CD4-positive, alpha-beta T cell treated with Interleukin-15 for 4 hours (primary cell): ENCODE results near the gene SOBP.
"Not testable (repeated sequence)": the region's sequence is repeated elsewhere in the genome, so short reads cannot be mapped to it uniquely, and the experiment has no call there.

Source experiments
- DNase-seq: peaks from one replicate; pipeline ENCODE4 v3.0.0-alpha.2; 2020; ENCODE audit warnings: low spot score

Gene SOBP

DNA sequence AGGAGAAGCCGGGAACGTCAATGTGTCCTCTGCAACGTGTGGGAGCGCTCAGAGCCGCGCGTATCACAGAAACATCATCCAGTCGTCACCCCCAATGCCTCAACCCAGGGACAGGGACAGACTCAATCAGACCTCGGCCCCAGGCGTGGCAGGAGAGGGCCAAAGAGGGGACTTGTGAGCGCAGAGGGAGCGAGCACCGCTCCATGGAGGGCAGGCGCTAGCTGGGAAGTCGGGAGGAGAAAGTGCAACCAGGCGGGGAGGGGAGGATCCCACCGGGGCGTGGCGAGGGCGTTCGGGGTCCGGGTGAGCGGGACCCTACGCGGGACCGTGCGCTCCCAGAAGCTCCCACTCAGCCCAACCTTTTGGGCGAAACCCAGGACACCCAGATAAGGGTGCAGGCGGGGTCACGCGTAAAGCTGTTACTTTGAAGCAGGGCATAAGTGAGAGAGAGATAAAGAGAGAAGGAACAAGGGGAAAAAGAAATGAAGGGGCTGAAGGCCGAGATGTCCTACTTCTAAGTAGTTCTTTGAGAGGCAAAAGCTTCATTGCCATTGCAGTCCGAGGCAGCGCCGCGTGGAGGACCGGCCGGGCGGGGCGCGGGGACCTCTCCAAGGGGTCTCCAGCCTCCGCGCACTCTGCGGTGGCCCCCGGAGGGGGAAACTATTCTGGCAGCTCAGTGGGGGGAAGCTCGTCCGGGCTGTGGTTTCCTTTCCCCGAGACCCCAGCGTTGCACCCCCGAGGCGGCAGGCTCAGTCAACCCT, 862 bp upstream of the SOBP start:
- no peak for DNase-seq

- no peak for DNase-seq
These were observed 735 bp downstream of the SOBP start for GRCh38 chr6:107490566-107491137.

DNA sequence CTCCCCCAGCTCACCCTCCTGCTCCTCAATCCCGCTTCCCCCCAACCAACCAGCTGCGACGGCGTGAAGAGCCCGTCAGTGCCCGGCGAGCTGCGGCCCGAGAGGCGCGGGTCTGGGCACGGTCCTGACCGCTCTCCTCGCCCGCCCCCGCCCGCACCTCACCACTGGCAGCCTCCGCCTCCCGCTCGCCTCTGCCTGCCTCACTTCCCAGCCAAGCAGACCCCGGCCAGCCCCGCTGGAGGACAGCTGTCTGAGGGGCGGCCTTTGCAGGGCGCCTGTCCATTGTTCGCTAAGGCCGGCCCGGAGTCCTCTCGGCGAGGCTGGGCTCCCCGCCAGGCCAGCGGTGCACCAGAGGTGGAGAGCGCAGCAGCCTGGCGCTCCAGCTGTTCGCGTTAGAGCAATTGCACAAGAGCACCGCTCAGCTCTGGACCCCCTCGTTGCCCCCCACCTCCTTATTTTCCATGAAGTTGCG, 1.3 kb downstream of the SOBP start:
- DNase-seq: no peak

GRCh38 chr6:107491760-107492660, 2.1 kb downstream of the SOBP start:
- DNase-seq: no peak

GRCh38 chr6:107493158-107494057, 3.5 kb downstream of the SOBP start:
- DNase-seq: no peak

DNA sequence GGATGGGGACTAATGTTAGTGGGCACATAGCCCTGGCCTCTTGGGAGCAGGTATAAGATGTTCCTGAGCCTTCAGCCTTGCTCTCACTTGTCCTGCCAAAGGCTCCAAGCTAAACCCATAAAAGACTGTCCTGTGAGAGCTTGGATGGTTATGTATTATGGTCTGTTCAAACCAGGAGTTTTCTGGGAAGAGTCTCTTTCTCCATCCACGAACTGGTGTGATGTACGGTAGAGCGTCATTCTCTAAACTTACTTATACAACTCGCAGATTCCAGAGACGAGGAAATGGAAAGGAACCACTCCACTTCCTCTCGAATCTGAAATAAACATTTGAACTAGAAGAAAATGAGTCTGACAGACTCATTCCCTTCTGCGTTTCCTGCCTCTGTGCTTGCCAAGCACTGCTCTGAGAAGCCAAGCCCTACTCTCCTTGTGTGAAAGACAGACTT, 5.3 kb downstream of the SOBP start:
- no peak for DNase-seq

GRCh38 chr6:107495971-107496370, 6.1 kb downstream of the SOBP start:
- DNase-seq: no peak

GRCh38 chr6:107496892-107497684, 7.2 kb downstream of the SOBP start:
- no peak for DNase-seq

DNA sequence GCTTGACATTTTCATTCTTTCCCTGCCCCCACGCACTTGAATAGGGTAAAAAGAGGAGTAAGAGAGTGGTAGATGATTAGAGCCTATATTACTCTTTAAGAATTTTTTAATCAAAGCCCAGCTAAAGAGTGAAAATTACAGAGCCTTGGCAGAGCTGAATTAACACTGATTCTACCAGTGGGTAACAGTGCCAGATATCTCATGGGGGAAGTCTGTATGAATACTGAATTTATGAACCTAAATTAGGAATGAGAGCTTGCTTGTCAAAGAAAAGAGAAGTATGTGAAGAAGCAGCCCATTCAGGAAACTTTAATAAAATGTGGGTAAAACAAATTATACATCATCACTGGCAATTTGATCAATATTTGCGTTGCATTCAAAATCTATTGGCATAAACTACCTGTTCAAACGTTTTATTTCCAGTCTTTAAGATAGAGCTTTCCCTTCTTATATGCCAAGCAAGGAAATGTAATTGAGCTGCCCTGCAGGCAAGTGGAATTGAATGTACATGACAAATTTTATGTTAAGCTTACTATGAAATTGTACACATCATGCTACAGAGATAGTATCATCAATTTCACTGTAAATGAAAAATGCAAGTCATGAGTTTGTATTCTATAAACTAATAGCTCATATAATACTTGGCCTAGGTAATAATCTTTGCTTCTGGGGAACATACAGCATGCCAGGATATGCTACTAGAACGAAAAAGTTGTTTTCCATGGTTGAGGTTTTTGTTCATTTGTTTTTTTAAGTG, 14.5 kb downstream of the SOBP start:
- DNase-seq: no peak

- DNase-seq: no peak
These were observed 16.2 kb downstream of the SOBP start for GRCh38 chr6:107506145-107506544.

DNA sequence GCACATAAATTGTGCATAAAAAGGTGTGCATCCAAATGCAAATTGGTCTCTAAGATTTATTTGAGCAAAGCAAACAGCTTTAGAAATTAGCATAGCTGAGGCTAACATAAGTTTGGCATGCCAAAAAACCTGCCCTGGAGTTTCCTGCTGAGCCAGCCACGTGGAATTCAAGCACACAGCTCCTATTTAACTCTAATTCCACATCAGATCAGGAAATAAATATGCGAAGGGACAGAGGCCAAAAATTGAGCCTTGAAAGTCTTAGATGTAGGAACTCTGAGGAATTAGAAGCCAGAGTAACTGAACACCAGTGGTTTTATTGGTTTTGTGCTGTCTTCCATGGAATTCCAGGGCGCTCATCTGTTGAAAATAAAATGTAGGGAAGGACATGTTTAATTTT, 19.6 kb downstream of the SOBP start:
- no peak for DNase-seq

- no peak for DNase-seq
These were observed 20.2 kb downstream of the SOBP start for GRCh38 chr6:107510108-107510507.

DNA sequence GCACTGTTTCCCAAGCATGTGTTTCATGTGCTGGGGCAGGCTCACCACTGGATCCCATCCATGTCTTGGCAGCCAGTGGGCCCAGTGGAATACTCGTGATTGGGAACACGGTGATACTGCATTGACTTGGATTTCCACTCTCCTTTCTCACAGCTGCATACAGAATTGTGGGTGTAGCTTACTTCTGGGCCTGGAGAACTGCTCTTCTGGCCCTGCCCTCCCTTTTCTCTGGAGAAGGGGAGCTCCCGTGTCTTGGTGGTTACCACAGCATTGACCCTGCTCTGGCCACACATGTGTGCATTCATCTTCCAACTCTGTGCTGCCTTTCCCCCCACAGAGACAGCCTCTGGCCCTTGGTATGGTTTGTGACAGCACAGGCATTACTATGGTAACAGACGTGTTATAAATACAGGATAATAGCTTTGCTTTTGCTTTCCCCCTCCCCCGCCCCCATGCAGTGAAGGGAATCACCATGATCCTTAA, 21.6 kb downstream of the SOBP start:
- no peak for DNase-seq

GRCh38 chr6:107513214-107513613, 23.3 kb downstream of the SOBP start:
- DNase-seq: no peak

DNA sequence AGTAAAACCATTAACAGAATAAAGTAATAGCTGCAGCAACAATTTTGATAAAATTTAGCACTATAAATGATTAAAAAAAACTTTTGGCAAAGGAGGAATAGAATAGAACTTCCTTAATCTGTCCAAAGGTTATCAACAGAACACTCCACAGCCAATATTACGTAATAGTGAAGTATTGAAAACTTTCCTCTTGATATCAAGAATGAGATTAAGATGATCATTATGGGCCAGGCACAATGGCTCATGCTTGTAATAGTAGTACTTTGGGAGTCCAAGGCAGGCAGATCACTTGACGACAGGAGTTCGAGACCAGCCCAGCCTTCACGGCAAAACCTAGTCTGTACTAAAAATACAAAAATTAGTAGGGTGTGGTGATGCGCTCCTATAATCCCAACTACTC, 26.0 kb downstream of the SOBP start:
- DNase-seq: no peak

DNA sequence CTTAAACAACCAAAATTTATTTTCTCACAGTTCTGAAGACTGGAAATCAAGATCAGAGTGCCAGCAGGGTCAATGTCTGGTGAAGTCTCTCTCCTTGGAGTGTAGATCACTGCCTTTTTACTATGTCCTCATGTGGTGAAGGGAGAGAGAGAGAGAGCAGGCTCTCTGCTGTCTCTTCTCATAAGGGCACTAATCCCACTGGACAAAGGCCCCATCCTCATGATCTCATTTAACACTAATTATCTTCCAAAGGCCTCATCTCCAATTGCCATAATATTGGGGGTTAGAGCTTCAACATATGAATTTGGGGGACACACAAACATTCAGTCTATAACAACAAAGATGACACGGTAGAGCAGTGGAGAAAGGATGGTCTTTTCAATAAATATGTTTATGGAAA, 27.4 kb downstream of the SOBP start:
- no peak for DNase-seq

GRCh38 chr6:107519224-107519623, 29.3 kb downstream of the SOBP start:
- DNase-seq: not testable (repeated sequence)

GRCh38 chr6:107520706-107521105, 30.8 kb downstream of the SOBP start:
- DNase-seq: not testable (repeated sequence)

GRCh38 chr6:107523054-107523791, 33.3 kb downstream of the SOBP start:
- no peak for DNase-seq
